ENCODE measurements around the gene TLCD3B.

DNA sequence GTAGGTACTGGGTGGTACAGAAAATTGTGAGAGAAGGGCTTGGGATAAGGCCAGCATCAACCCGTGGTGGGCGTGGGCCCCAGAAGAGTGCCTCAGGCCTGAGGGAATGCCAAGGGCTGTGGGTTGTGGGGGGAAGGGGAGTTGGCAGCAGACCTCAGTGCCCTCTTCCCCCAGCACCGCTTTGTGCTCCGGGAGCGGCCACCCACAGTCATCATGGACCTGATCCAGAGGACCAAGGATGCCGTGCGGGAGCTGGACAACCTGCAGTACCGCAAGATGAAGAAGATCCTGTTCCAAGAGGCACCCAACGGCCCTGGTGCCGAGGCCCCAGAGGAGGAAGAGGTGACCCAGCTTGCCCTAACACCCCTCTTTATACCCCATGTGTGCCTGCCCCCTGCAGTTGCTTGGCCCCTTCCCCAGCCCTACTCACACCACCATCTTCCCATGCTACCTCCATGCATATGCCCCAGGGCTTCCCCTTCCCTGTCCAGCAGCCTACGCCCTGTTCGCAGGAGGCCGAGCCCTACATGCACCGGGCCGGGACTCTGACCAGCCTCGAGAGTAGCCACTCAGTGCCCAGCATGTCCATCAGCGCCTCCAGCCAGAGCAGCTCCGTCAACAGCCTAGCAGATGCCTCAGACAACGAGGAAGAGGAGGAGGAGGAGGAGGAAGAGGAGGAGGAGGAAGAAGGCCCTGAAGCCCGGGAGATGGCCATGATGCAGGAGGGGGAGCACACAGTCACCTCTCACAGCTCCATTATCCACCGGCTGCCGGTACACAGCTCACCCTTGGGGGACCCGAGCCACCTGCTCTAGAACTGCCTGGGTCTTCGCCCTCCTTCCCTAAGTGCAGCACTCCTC, 48.3 kb downstream of the TLCD3B start:
- TF ChIP-seq EZH2 (IDR thresholded peaks at IDR 0.05; ENCODE audit: insufficient read depth, low read length), result no peak
- TF ChIP-seq, protein P1, sequence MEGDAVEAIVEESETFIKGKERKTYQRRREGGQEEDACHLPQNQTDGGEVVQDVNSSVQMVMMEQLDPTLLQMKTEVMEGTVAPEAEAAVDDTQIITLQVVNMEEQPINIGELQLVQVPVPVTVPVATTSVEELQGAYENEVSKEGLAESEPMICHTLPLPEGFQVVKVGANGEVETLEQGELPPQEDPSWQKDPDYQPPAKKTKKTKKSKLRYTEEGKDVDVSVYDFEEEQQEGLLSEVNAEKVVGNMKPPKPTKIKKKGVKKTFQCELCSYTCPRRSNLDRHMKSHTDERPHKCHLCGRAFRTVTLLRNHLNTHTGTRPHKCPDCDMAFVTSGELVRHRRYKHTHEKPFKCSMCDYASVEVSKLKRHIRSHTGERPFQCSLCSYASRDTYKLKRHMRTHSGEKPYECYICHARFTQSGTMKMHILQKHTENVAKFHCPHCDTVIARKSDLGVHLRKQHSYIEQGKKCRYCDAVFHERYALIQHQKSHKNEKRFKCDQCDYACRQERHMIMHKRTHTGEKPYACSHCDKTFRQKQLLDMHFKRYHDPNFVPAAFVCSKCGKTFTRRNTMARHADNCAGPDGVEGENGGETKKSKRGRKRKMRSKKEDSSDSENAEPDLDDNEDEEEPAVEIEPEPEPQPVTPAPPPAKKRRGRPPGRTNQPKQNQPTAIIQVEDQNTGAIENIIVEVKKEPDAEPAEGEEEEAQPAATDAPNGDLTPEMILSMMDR (IDR thresholded peaks at IDR 0.05; ENCODE audit: insufficient read depth, low read depth, low read length), result no peak
